Neural progenitor cell (in vitro differentiated cells): ENCODE results near the gene BAAT. TPM values are rescaled to one million over a fixed set of nuclear protein-coding genes. Genes with fewer than 3 reads are reported as not detected.

Source experiments
- DNase-seq: peaks from one replicate; pipeline ENCODE4 v3.0.0-alpha.2; 2016; ENCODE audit warnings: low spot score
- H2AFZ ChIP-seq: fragments of 200-600 bp; sonication (generic); replicated peaks from 2 replicates; pipeline ENCODE4 v1.6.1; 2016; ENCODE audit warnings: antibody characterized with exemption
- H3F3A ChIP-seq: fragments of 200-600 bp; sonication (generic); 2 replicates; pipeline ENCODE4 v1.6.1; 2016; ENCODE audit warnings: antibody characterized with exemption, low read depth
- H3K27ac ChIP-seq: fragments of 200-600 bp; sonication (generic); 2 replicates; pipeline ENCODE4 v1.5.1; 2016; ENCODE audit warnings: mild to moderate bottlenecking
- H3K27me3 ChIP-seq: fragments of 200-600 bp; sonication (generic); 2 replicates; pipeline ENCODE4 v1.6.1; 2016; ENCODE audit warnings: mild to moderate bottlenecking, moderate library complexity
- H3K36me3 ChIP-seq: fragments of 200-600 bp; sonication (generic); 2 replicates; pipeline ENCODE4 v1.5.1; 2016
- H3K4me1 ChIP-seq: fragments of 200-600 bp; sonication (generic); 2 replicates; pipeline ENCODE4 v1.6.1; 2016; ENCODE audit warnings: mixed run types
- H3K4me2 ChIP-seq: fragments of 200-600 bp; sonication (generic); 2 replicates; pipeline ENCODE4 v1.6.1; 2016
- H3K4me3 ChIP-seq: fragments of 200-600 bp; sonication (generic); 2 replicates; pipeline ENCODE4 v1.5.1; 2016
- H3K79me2 ChIP-seq: fragments of 200-600 bp; sonication (generic); 2 replicates; pipeline ENCODE4 v1.6.1; 2016; ENCODE audit warnings: low read depth
- H3K9ac ChIP-seq: fragments of 200-600 bp; sonication (generic); 2 replicates; pipeline ENCODE4 v1.6.1; 2016
- H3K9me3 ChIP-seq: fragments of 200-600 bp; sonication (generic); 2 replicates; pipeline ENCODE4 v1.5.1; 2016; ENCODE audit warnings: low read depth
- H4K20me1 ChIP-seq: fragments of 200-600 bp; sonication (generic); 2 replicates; pipeline ENCODE4 v1.6.1; 2016; ENCODE audit warnings: low read depth
- H3K27ac Mint-ChIP-seq: 3 replicates; pipeline ENCODE4 v1.8.0; 2021; ENCODE audit warnings: mixed read lengths
- H3K27me3 Mint-ChIP-seq: 2 replicates; pipeline ENCODE4 v1.8.0; 2022; ENCODE audit warnings: low read depth, mild to moderate bottlenecking, inconsistent platforms, moderate library complexity, mixed read lengths; ENCODE audit not compliant: insufficient read depth
- H3K36me3 Mint-ChIP-seq: 3 replicates; pipeline ENCODE4 v1.8.0; 2021; ENCODE audit warnings: mixed read lengths
- H3K4me1 Mint-ChIP-seq: 3 replicates; pipeline ENCODE4 v1.8.0; 2021; ENCODE audit warnings: mixed read lengths
- H3K4me3 Mint-ChIP-seq: 3 replicates; pipeline ENCODE4 v1.8.0; 2021; ENCODE audit warnings: mild to moderate bottlenecking, moderate library complexity, mixed read lengths
- H3K9me3 Mint-ChIP-seq: 3 replicates; pipeline ENCODE4 v1.8.0; 2020; ENCODE audit warnings: mixed read lengths
- CTCF ChIP-seq: fragments of 200-600 bp; sonication (generic); IDR thresholded peaks from 2 replicates; pipeline ENCODE4 v1.5.1; 2017; ENCODE audit warnings: antibody characterized with exemption, mild to moderate bottlenecking
- EZH2 ChIP-seq: fragments of 200-600 bp; sonication (generic); IDR thresholded peaks from 2 replicates; pipeline ENCODE4 v1.6.1; 2017; ENCODE audit warnings: antibody characterized with exemption, mild to moderate bottlenecking, moderate library complexity
- EZH2phosphoT487 ChIP-seq: fragments of 200-600 bp; sonication (generic); IDR thresholded peaks from 2 replicates; pipeline ENCODE4 v1.6.1; 2017; ENCODE audit warnings: antibody characterized with exemption
- total RNA-seq: library from RNA; depleted of rRNA; stranded (reverse); fragments of >200 nt; gene quantifications from 2 replicates; pipeline ENCODE4 v1.2.3, GENCODE V29; 2015; ENCODE audit warnings: low replicate concordance

BAAT gene
- total RNA-seq, 1 donor from 2014 or later: 0.09 TPM

- Histone ChIP-seq H3K79me2 (peaks cover 86% of the 10 kb centered on the region), H3K27me3 (no peaks in the 10 kb centered on the region), H3K27ac (peak overlapping the region; percentile 0), H4K20me1 (no peaks in the 10 kb centered on the region), H3K9me3 (peaks cover 10% of the 10 kb centered on the region), H3K4me1 (peaks cover 13% of the 10 kb centered on the region), H2AFZ (peak overlapping the region; percentile 91), H3K9ac (peak overlapping the region; percentile 86), H3K36me3 (peaks cover 27% of the 10 kb centered on the region), H3K4me2 (peak overlapping the region; percentile 95), H3K4me3 (peak overlapping the region; percentile 69), H3F3A (no peaks in the 10 kb centered on the region)
- no peak for DNase-seq
- Mint-ChIP-seq H3K27me3 (peaks cover 8% of the 10 kb centered on the region), H3K4me3 (peak overlapping the region; percentile 97), H3K36me3 (peaks cover 65% of the 10 kb centered on the region), H3K4me1 (peaks cover 23% of the 10 kb centered on the region), H3K9me3 (peaks cover 57% of the 10 kb centered on the region), H3K27ac (peak overlapping the region; percentile 97)
- TF ChIP-seq CTCF: no peak
- no peak for TF ChIP-seq EZH2
- TF ChIP-seq EZH2phosphoT487: no peak
Measured at GRCh38 chr9:101397746-101398067, 12.9 kb upstream of the BAAT start.

- Histone ChIP-seq H3K27me3 (no peaks in the 10 kb centered on the region), H3K4me2 (no peak overlapping the region), H4K20me1 (no peaks in the 10 kb centered on the region), H3K9me3 (peaks cover 10% of the 10 kb centered on the region), H3K4me3 (no peak overlapping the region), H3K79me2 (peaks cover 90% of the 10 kb centered on the region), H3F3A (no peaks in the 10 kb centered on the region), H3K9ac (no peak overlapping the region), H3K4me1 (peaks cover 8% of the 10 kb centered on the region), H3K36me3 (peaks cover 22% of the 10 kb centered on the region), H3K27ac (no peak overlapping the region), H2AFZ (no peak overlapping the region)
- H3K4me3 Mint-ChIP-seq: no peak overlapping the region
- H3K27ac Mint-ChIP-seq: no peak overlapping the region
- peaks cover 8% of the 10 kb centered on the region for H3K27me3 Mint-ChIP-seq
- H3K4me1 Mint-ChIP-seq: peaks cover 9% of the 10 kb centered on the region
- no peak for DNase-seq
- H3K9me3 Mint-ChIP-seq: peaks cover 57% of the 10 kb centered on the region
- H3K36me3 Mint-ChIP-seq: peaks cover 66% of the 10 kb centered on the region
- TF ChIP-seq CTCF (no peak), EZH2 (no peak)
Measured at GRCh38 chr9:101394687-101395086, 9.9 kb upstream of the BAAT start.

- Histone ChIP-seq H3K4me1 (peaks cover 4% of the 10 kb centered on the region), H3K27ac (no peak overlapping the region), H3K36me3 (peaks cover 22% of the 10 kb centered on the region), H3K9me3 (peaks cover 10% of the 10 kb centered on the region), H3K4me2 (no peak overlapping the region), H3K79me2 (peaks cover 81% of the 10 kb centered on the region), H3K27me3 (no peaks in the 10 kb centered on the region), H3F3A (peaks cover 14% of the 10 kb centered on the region), H4K20me1 (no peaks in the 10 kb centered on the region), H3K4me3 (no peak overlapping the region), H3K9ac (no peak overlapping the region), H2AFZ (no peak overlapping the region)
- DNase-seq: no peak
- H3K36me3 Mint-ChIP-seq: peaks cover 79% of the 10 kb centered on the region
- H3K9me3 Mint-ChIP-seq: peaks cover 58% of the 10 kb centered on the region
- TF ChIP-seq CTCF (no peak), EZH2 (no peak), EZH2phosphoT487 (no peak)
- H3K4me1 Mint-ChIP-seq: peaks cover 9% of the 10 kb centered on the region
- H3K4me3 Mint-ChIP-seq: no peak overlapping the region
- peaks cover 3% of the 10 kb centered on the region for H3K27me3 Mint-ChIP-seq
- H3K27ac Mint-ChIP-seq: no peak overlapping the region
Measured at GRCh38 chr9:101393135-101393534, 8.3 kb upstream of the BAAT start.
